Fibroblast of skin of left biceps (primary cell): ENCODE data around the gene BTBD17.

ENCODE experiments used
- DNase-seq, 2 experiments: peaks; one replicate each; pipeline ENCODE4 v3.0.0-alpha.2; 2013; ENCODE audit warnings: low read depth in 2 of 2

BTBD17 gene

DNA sequence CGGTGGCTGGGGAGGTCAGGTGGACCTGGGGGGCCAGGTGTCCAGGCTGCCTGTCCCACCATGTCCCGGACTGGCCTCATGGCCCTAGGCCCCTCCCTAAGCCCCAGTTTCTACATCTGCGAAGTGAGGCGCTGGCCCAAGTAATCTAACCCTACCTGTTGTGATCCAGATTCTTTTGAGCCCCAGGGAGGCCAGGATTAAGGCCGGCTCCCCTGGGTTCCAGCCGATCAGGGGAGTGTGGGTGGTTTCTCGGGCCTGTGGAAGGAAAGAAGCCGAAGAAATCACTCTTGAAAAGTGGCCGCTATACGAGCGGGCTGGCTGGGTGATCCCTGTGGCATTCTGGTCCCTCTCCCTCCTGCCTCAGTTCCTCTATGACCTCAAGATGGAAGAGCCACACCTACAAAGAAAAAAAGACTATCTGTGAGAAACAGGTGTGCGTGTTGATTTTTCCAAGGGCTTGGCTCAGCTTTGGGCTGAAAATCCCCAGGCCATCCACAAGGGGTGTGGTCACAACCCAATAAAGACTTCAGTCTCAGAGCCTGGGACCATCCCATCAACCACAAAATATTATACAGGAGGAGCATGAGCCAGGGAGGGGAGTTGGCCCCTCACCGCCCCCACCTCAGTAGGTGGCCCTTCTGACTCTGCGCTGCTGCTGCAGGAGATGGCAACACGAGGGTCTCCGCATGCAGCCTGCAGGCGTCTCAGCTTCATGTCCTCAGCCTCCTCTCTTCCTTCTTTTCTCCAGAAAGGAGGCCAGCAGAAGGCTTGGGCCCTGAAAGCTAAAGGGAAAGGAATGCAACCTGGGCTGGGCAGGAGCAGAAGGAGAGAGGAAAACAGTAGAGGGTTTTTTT lies 25.9 kb upstream of the BTBD17 start:
- DNase-seq = no peak

GRCh38 chr17:74386386-74386785 lies 24.7 kb upstream of the BTBD17 start:
- DNase-seq = no peak

DNA sequence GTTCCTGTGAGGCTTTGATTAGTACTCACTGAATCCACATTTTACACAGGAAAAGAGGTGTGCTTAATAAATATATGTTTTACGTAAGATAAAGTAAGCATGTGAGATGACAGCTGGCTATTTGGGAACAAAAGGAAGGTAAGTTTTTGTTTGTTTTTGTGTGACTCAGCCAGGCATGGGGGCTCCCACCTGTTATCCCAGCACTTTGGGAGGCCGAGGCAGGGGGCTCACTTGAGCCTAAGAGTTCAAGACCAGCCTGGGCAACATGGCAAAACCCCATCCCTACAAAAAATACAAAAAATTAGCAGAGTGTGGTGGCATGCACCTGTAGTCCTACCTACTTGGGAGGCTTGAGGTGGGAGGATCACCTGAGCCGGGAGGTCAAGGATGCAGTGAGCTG lies 23.5 kb upstream of the BTBD17 start:
- DNase-seq = no peak

DNA sequence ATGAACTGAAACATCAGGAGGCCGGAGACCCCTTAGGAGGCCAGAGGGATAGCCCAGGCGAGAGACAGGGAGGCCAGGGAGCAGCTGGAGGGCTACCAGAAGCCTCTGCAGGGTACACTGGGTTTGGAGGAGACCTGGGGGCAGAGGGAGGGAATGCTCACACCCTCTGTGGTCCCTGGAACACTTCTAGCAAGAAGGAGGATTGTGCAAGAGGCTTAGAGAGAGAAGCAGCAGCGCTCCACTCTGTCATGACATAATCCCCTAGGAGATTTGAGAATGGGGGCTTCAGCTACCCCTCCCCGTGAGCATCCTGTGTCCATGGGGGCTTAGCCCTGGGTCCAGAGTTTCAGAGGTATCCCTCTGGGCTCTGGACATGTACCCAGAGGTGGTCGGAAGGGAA lies 21.5 kb upstream of the BTBD17 start:
- no peak for DNase-seq

DNA sequence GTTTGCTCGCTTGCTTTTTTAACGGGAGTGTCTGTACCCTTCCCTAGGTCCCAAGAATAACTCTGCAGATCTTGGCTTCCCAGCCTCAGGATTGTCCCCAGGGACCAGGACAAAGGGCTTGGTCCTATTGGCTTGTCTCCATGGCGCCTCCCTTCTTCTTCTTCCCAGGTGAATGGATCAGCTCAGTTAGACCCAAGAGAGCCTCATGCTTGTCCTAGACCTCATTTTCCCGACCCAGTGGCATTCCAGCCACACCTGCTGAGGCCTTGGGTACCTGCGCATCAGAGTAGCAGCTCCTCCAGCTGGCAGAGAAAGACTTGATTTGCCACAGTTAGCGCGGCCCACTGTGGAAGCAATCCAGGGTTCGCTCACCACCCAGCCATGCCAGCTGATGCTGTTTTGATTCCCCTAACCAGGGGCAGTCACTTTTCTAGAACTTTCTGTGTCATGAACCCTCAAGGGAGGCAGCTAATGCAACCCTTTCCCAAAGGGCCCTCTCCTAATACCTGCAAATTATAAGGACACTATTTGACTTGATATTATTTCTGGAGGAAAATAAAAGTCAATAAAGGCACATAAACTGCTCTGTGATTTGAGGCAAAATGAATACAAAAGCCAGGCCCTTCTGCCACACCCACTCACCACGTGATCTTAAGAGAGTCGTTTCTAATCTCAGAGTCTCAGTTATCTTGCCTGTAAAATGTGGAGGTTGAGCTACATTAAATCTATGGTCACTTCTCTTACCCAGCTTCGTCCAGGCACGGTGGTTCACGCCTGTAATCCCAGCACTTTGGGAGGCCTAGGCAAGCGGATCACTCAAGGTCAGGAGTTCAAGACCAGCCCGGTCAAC lies 19.5 kb upstream of the BTBD17 start:
- no peak for DNase-seq

DNA sequence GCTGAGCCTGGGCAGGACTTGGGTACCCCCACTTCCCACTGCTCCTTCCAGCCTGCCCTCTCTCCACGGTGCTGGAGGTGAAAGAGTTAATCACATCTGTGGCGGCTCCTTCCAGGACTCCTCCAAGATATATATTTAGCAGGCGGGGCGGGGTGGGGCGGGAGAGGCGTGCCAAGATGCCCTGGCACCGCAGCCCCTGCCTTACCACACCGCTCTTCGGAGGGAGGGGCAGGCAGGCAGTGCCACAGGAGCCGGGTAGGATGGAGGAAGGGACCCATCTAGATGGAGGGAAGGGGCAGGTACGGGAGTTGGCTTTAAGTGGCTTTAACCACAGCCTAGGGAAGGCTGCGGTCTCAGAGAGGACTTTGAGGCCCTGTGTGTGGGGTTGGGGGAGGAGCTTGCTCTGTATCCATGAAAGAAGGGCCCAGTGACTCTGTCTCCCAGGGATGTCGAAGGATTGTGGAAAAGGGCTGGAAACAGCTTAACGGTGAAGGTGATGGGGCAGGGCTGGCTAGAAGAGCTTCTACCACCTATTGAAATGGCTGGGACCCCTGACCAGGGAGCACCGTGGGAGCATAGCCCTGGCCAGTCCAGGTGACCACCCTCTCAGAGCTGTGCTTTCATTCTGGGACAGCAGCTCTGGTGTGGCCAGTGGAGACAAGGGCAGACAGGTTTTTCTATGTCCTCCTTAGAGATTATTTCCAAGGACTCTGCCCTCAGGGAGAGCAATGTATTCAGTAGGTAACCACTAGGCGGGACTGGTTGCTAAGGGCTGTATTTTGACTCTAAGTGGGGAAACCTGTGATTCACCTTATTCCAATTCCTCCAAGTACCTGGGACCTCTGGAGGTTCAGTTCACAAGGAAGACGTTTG lies 18.7 kb upstream of the BTBD17 start:
- no peak for DNase-seq

DNA sequence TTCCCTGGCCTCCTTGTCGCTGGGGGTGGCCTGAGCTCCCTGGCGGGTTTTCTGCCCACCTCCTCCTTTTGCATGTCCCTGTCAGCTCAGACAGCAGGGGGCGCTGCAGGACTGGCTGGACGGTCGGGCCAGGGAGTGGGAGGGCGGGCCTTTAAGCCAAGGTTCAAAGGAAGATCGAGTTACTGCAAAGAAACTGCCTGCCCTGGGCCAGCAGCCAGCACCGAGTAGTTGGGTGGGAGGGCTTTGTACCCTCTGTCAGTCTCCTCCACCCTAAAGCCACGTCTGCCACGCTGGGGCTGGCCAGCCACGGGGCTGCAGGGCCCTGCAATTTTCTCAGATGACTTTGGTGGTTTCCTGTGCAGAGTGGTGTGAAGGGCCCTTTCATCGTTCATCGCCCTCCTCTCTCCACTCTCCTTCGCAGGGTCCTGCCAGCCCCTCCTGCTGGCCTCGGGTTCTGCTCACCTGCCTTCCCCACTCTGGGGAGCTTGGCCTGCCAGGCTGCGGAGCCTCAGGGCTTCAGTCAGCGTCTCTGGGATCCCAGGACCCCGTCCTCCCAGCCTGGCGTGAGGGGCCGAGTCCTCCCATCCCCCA lies 17.9 kb upstream of the BTBD17 start:
- DNase-seq = peak; percentile 28 to 49

DNA sequence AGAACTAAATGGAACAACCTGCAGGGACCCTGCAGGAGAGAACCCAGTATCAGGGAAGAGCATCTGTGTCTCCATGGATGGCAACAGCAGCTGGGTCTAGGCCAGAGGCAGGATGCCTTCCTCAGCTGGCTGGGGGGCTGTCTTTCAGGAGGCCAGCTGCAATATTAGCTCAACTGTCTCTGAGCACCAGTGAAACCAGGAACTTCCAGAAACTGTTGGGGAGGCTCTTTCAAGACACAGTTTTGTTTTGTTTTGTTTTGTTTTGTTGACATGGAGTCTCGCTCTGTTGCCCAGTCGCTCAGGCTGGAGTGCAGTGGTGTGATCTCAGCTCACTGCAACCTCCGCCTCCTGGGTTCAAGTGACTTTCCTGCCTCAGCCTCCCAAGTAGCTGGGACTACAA lies 13.2 kb upstream of the BTBD17 start:
- DNase-seq = no peak

DNA sequence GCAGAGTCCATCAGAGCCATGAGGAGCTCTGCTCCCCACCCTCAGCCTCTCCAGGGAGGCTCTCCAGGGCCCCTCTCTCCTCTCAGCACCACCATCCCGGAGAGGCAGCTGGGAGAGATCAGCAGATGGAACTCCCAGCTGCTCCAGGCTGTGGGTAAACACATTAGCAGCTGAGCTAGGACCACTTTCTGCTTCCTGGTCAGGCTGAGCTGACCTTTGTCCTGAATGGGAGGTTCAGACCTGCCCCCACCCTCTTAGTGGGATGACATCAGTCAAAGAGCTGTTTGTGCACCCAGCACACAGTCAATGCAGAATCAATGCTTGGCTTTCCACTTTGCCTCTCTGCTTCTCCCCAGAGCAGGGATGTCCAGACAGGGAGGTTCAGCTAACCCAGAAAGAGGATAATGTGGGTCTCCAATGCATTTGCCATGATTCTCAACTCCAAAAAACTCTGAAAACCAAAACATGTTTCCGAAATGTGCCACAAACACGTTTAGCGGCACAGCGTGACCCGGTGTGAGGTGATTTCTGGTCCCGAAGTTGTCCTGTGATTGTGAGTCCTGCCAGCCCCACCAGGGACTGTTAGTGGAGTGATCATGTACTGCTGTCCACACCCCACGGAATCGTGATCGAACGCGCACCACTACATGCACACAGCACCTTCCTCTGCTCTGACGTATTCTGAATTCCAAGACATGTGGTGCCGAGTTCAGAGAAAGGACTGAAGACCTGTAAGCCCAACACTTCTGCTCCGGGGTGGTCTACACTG lies 12.4 kb upstream of the BTBD17 start:
- DNase-seq = no peak

DNA sequence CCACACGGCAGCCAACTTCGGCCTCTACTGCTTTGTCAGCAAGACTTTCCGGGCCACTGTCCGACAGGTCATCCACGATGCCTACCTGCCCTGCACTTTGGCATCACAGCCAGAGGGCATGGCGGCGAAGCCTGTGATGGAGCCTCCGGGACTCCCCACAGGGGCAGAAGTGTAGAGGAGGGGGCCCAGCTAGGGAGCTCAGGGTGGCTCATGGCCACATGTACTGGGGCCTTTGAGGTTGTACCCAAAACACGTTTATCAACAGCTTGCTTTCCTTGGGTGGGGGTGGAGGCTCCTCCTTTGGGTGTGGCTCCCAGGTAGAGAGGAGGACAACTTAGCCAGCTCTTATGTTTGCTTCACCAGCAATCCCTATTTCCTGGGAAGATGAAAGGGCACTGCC lies 10.8 kb upstream of the BTBD17 start:
- no peak for DNase-seq

GRCh38 chr17:74371653-74372147 lies 10.0 kb upstream of the BTBD17 start:
- no peak for DNase-seq

GRCh38 chr17:74369665-74370490 lies 8.2 kb upstream of the BTBD17 start:
- DNase-seq = no peak

- no peak for DNase-seq
These were observed 7.6 kb upstream of the BTBD17 start for GRCh38 chr17:74369221-74369620.

GRCh38 chr17:74368341-74369081 lies 6.8 kb upstream of the BTBD17 start:
- peak; percentile 9 to 11 for DNase-seq

DNA sequence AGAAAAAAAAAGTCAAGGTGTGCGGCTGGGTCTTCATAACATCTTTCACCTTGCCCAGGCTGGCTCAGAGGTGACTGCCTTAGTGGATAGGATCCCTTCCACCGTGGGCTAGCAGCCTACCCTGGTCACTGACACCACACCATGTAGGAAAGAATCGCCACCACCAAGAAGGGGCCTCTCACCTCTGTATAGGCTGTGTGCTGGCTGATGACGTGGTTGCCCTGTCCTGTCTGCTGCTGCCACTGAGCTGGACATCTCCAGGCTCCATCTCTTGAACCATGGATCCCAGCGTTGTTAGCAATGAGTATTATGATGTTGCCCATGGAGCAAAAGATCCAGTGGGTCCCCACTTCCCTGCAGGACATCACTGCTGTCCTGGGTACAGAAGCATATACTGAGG lies 5.5 kb upstream of the BTBD17 start, which contains the start of gene GPR142:
TSS of gene GPR142 (plus strand) at position 301 of the 400 bp plus-strand sequence. CDS start 2,035 bp downstream, outside the sequence.
- DNase-seq = no peak

DNA sequence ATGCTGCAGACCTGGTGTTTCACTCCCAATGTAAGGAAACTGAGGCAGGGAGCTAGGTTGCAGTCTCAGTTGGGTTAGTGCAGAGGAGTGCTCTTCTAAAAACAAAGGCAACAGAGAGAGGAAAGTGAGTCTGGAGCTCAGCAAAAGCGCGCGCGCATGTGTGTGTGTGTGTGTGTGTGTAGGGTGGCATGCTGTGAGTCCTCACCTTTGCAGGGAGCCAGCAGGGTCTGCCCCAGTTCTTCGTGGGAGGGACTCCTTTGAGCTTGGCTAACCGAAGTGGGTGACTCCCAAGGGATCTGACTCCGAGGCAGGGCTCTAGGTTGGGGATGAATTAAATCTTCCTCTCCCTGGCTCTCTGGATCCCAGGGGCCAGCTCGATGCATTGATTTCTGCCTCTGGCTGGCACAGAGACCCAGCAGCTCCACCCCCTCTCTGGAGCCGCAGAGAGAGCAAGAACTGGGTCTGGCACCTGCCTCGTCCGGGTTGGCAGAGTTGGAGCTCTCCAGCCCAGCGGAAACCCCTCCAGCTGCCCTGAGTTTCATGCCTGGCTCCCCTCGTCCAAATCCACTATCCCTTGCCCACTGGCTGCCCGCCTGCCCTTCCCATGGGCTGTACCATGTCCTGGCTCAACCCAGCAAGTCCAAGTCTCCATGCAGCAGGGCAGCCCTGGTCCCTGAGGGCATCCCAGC lies 1.3 kb upstream of the BTBD17 start:
- no peak for DNase-seq

DNA sequence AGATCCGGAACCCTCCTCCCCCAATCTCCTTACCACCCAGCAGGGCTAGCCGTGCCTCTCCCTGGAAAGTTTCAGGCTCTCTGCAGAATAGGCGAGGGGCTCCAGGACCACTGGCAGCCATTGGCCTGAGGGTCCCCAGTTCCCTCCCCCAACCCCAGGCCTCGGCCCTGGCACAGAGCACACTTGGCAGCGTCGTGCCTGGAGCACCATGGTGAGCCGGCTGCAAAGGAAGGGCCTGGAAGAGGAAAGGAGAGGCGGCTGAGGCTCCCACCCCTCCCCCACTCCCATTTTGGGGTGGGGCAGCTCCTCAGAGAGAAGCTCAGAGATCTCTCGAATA lies 369 bp upstream of the BTBD17 start:
- no peak for DNase-seq

- DNase-seq = no peak
These were observed 804 bp downstream of the BTBD17 start for GRCh38 chr17:74360899-74361229.

DNA sequence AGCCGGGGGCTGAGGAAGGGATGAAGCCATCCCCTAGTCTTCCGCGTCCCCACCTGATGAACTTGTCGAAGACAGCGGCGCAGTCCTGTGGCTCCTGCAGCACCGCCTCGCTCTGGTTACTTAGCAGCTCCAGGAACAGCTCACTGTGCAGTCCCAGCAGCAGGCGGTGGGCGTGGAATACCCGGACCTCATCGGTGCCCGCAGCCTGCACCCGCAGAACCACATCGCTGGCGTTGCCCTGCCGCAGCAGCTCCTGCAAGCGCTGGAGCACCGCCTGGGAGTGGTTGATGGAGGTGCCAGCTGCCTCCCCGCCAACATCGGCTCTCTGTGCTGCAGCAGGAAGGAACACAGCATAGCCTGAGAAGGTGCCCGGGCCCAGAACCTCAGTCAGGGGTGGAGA lies 1.8 kb downstream of the BTBD17 start:
- no peak for DNase-seq
